ENCODE results near the gene SF3A2. TPM values are rescaled to one million over a fixed set of nuclear protein-coding genes. Genes with fewer than 3 reads are reported as not detected.

The SF3A2 gene
- total and polyA plus RNA-seq, 2 donors (not counting 3 experiments of a cell fraction or from before 2014, with no cell fraction given) = 21.5 to 164 TPM

GRCh38 chr19:2248136-2249009 lies 11.7 kb downstream of the SF3A2 start:
- CTCF ChIA-PET = interaction anchor here (1.5 to 2.1 kb wide), 2 partner anchors 9 to 13 kb away, joined by 5 to 6 read pairs; partner anchors contain the start of gene PLEKHJ1
- H3K4me3 ChIP-seq (replicated peaks in 1 of 3; ENCODE audit: insufficient read depth in 1 of 3, low read depth in 1 of 3, low read length in 3 of 3) = no peak overlapping the region
- TSS peak; percentile 81 for BruUV-seq (replicated peaks)
- no peak overlapping the region for H2AFZ ChIP-seq (ENCODE audit: low read depth, low read length)
- H3K27ac ChIP-seq (ENCODE audit: insufficient read depth, low read depth, low read length) = no peak overlapping the region
- intact Hi-C loops (cut with micrococcal nuclease) (no loop called here), dilution Hi-C loops (cut with MboI; ENCODE audit: extremely low pct_ligation_motif_present, low sequenced_read_pairs) (no loop called here)
- no peak for TF ChIP-seq GATA2 (IDR thresholded peaks at IDR 0.05; ENCODE audit: insufficient read depth, insufficient read length, low read depth, low read length)
- no peak for TF ChIP-seq MYC (IDR thresholded peaks at IDR 0.05; ENCODE audit: low read depth, low read length)
- TF ChIP-seq POLR2AphosphoS5 (IDR thresholded peaks at IDR 0.05; ENCODE audit: insufficient read depth, low read depth, low read length) = no peak
- DNase-seq (ENCODE audit: low read depth, low spot score) = no peak
- POLR2A ChIA-PET = no interaction called here
- H3K36me3 ChIP-seq (ENCODE audit: control insufficient read depth in 2 of 2, extremely low read depth in 1 of 2, insufficient read depth in 2 of 2, low read length in 2 of 2) = peaks cover 23 to 47% of the 10 kb centered on the region in 2 experiments
- H4K20me1 ChIP-seq (replicated peaks; ENCODE audit: control insufficient read depth, extremely low read depth, insufficient read depth, low read length) = no peaks in the 10 kb centered on the region
- H3K79me2 ChIP-seq (ENCODE audit: control insufficient read depth, insufficient read depth, low read length) = peaks cover 10% of the 10 kb centered on the region
- no peak overlapping the region for H3K4me2 ChIP-seq (ENCODE audit: insufficient read depth, low read length)
- H3K9me1 ChIP-seq (replicated peaks; ENCODE audit: control insufficient read depth, extremely low read depth, insufficient read depth, low read length) = no peaks in the 10 kb centered on the region
- H3K4me1 ChIP-seq (ENCODE audit: control insufficient read depth, extremely low read depth, insufficient read depth, low read length) = peaks cover 15% of the 10 kb centered on the region
- peaks cover 18 to 34% of the 10 kb centered on the region in 2 experiments for H3K27me3 ChIP-seq (ENCODE audit: control insufficient read depth in 2 of 2, insufficient read depth in 2 of 2, low read length in 2 of 2)
- no peak overlapping the region for H3K9ac ChIP-seq (replicated peaks; ENCODE audit: extremely low read depth, insufficient read depth, low read length)
- H3K9me3 ChIP-seq (replicated peaks; ENCODE audit: control insufficient read depth, insufficient read depth, low read length) = no peaks in the 10 kb centered on the region
- FAIRE-seq = no peak

GRCh38 chr19:2249010-2249866 lies 12.6 kb downstream of the SF3A2 start, which contains the start of gene AMH:
Gene AMH (plus strand): TSS chr19:2249323. CDS start chr19:2249333, 10 bp downstream.
- peaks cover 2% of the 10 kb centered on the region for H3K79me2 ChIP-seq (ENCODE audit: control insufficient read depth, insufficient read depth, low read length)
- no peak within 1 kb of the TSS for H3K27ac ChIP-seq (ENCODE audit: insufficient read depth, low read depth, low read length)
- ChIA-PET CTCF (interaction anchor here (1.5 to 2.1 kb wide), 4 partner anchors 10 to 93 kb away, joined by 5 to 7 read pairs (median 6); partner anchors contain the start of gene PLEKHJ1), POLR2A (no interaction called here)
- TF ChIP-seq POLR2A (IDR thresholded peaks at IDR 0.05; ENCODE audit: low read depth, low read length) = peak; percentile 20
- TF ChIP-seq FOS (IDR thresholded peaks at IDR 0.05; ENCODE audit: borderline replicate concordance, insufficient read depth, low read length) = no peak
- no peak for TF ChIP-seq JUN (IDR thresholded peaks at IDR 0.05; ENCODE audit: borderline replicate concordance, insufficient read depth, insufficient read length, low read depth)
- TF ChIP-seq GATA2 (IDR thresholded peaks at IDR 0.05; ENCODE audit: insufficient read depth, insufficient read length, low read depth, low read length) = no peak
- no peak for TF ChIP-seq MYC (IDR thresholded peaks at IDR 0.05; ENCODE audit: low read depth, low read length)
- no peak for TF ChIP-seq CTCF (IDR thresholded peaks at IDR 0.05; ENCODE audit: extremely low read depth in 1 of 2, insufficient read depth in 1 of 2, low read depth in 1 of 2, low read length in 2 of 2)
- TF ChIP-seq POLR2AphosphoS5 (IDR thresholded peaks at IDR 0.05; ENCODE audit: insufficient read depth, low read depth, low read length) = peak; percentile 54
- no peak for TF ChIP-seq MAX (IDR thresholded peaks at IDR 0.05; ENCODE audit: insufficient read depth, insufficient read length)
- TF ChIP-seq EZH2 (IDR thresholded peaks at IDR 0.05; ENCODE audit: borderline replicate concordance, low read depth, low read length, severe bottlenecking) = no peak
- intact Hi-C loops (cut with micrococcal nuclease) (no loop called here), dilution Hi-C loops (cut with MboI; ENCODE audit: extremely low pct_ligation_motif_present, low sequenced_read_pairs) (no loop called here)
- H3K4me1 ChIP-seq (ENCODE audit: control insufficient read depth, extremely low read depth, insufficient read depth, low read length) = peaks cover 16% of the 10 kb centered on the region
- no peak within 1 kb of the TSS for H2AFZ ChIP-seq (ENCODE audit: low read depth, low read length)
- H3K36me3 ChIP-seq (ENCODE audit: control insufficient read depth in 2 of 2, extremely low read depth in 1 of 2, insufficient read depth in 2 of 2, low read length in 2 of 2) = peaks cover 15 to 38% of the 10 kb centered on the region in 2 experiments
- no peak within 1 kb of the TSS for H3K4me2 ChIP-seq (ENCODE audit: insufficient read depth, low read length)
- no peak within 1 kb of the TSS for H3K9ac ChIP-seq (replicated peaks; ENCODE audit: extremely low read depth, insufficient read depth, low read length)
- BruUV-seq (replicated peaks) = no TSS peak
- no peak for DNase-seq (ENCODE audit: low read depth, low spot score)
- H3K27me3 ChIP-seq (ENCODE audit: control insufficient read depth in 2 of 2, insufficient read depth in 2 of 2, low read length in 2 of 2) = peaks cover 22 to 40% of the 10 kb centered on the region in 2 experiments
- no peak for FAIRE-seq
- no peaks in the 10 kb centered on the region for H3K9me1 ChIP-seq (replicated peaks; ENCODE audit: control insufficient read depth, extremely low read depth, insufficient read depth, low read length)
- no peak within 1 kb of the TSS for H3K4me3 ChIP-seq (replicated peaks in 1 of 3; ENCODE audit: insufficient read depth in 1 of 3, low read depth in 1 of 3, low read length in 3 of 3)
- no peaks in the 10 kb centered on the region for H3K9me3 ChIP-seq (replicated peaks; ENCODE audit: control insufficient read depth, insufficient read depth, low read length)
- no peaks in the 10 kb centered on the region for H4K20me1 ChIP-seq (replicated peaks; ENCODE audit: control insufficient read depth, extremely low read depth, insufficient read depth, low read length)

Data from endothelial cell of umbilical vein (primary cell).